Uterus (tissue), 2 donors: ENCODE measurements around the gene UBQLN1.

Source experiments
- POLR2A ChIP-seq, 2 donors: fragments of 450-650 bp; IDR thresholded peaks; one replicate each; pipeline ENCODE4 v1.6.1; 2016; ENCODE audit warnings: antibody characterized with exemption in 2 of 2, mild to moderate bottlenecking in 1 of 2, moderate library complexity in 1 of 2
- TF ChIP-seq, protein P1 (sequence below), 4 experiments: fragments of 200-600 bp in 2 of 4; fragments of 450-650 bp in 2 of 4; sonication (generic) in 2 of 4; IDR thresholded peaks; one replicate each; pipeline ENCODE4 v1.5.1; 2016 to 2019; ENCODE audit warnings: antibody characterized with exemption in 4 of 4, mild to moderate bottlenecking in 2 of 4, moderate library complexity in 1 of 4

- TF ChIP-seq, protein P1, sequence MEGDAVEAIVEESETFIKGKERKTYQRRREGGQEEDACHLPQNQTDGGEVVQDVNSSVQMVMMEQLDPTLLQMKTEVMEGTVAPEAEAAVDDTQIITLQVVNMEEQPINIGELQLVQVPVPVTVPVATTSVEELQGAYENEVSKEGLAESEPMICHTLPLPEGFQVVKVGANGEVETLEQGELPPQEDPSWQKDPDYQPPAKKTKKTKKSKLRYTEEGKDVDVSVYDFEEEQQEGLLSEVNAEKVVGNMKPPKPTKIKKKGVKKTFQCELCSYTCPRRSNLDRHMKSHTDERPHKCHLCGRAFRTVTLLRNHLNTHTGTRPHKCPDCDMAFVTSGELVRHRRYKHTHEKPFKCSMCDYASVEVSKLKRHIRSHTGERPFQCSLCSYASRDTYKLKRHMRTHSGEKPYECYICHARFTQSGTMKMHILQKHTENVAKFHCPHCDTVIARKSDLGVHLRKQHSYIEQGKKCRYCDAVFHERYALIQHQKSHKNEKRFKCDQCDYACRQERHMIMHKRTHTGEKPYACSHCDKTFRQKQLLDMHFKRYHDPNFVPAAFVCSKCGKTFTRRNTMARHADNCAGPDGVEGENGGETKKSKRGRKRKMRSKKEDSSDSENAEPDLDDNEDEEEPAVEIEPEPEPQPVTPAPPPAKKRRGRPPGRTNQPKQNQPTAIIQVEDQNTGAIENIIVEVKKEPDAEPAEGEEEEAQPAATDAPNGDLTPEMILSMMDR (IDR thresholded peaks at IDR 0.05) = no peak
- TF ChIP-seq POLR2A (IDR thresholded peaks at IDR 0.05) = no peak
These were observed 32.3 kb downstream of the UBQLN1 start for GRCh38 chr9:83675466-83675865.
